ENCODE results near the gene SSX2IP. TPM values are rescaled to one million over a fixed set of nuclear protein-coding genes. Genes with fewer than 3 reads are reported as not detected.

SSX2IP gene
- total RNA-seq, 1 experiment from 2014 or later, result 20.7 TPM

GRCh38 chr1:84715342-84716019 is 25.2 kb upstream of the SSX2IP start:
- Histone ChIP-seq H2AFZ (no peak overlapping the region), H3F3A (ENCODE audit: insufficient read depth, low read depth) (no peaks in the 10 kb centered on the region), H3K9me3 (ENCODE audit: insufficient read depth, low read depth) (no peaks in the 10 kb centered on the region), H3K36me3 (ENCODE audit: low read depth) (no peaks in the 10 kb centered on the region), H4K20me1 (ENCODE audit: insufficient read depth) (no peaks in the 10 kb centered on the region), H3K27me3 (ENCODE audit: insufficient read depth, low read depth) (no peaks in the 10 kb centered on the region), H3K4me1 (replicated peaks; ENCODE audit: insufficient read depth) (no peaks in the 10 kb centered on the region), H3K4me3 (no peak overlapping the region), H3K27ac (no peak overlapping the region), H3K79me2 (ENCODE audit: low read depth) (no peaks in the 10 kb centered on the region), H3K9me2 (ENCODE audit: insufficient read depth) (no peaks in the 10 kb centered on the region), H3K4me2 (no peak overlapping the region)
- BruUV-seq (replicated peaks), result no TSS peak
- ChIA-PET POLR2A (ENCODE audit: unreplicated experiment) (no interaction called here), CTCF (no interaction called here)
- DNase-seq, result no peak
- intact Hi-C loops (cut with micrococcal nuclease; ENCODE audit: unreplicated experiment), result no loop called here
- TF ChIP-seq EZH2 (IDR thresholded peaks at IDR 0.05; ENCODE audit: low read depth) (no peak), CTCF (conservative IDR thresholded peaks at IDR 0.05) (no peak)

- Histone ChIP-seq H3K4me3 (no peak overlapping the region), H3K9me2 (ENCODE audit: insufficient read depth) (no peaks in the 10 kb centered on the region), H3F3A (ENCODE audit: insufficient read depth, low read depth) (no peaks in the 10 kb centered on the region), H3K4me1 (replicated peaks; ENCODE audit: insufficient read depth) (no peaks in the 10 kb centered on the region), H3K9me3 (ENCODE audit: insufficient read depth, low read depth) (no peaks in the 10 kb centered on the region), H3K79me2 (ENCODE audit: low read depth) (no peaks in the 10 kb centered on the region), H3K27ac (no peak overlapping the region), H3K4me2 (no peak overlapping the region), H3K27me3 (ENCODE audit: insufficient read depth, low read depth) (no peaks in the 10 kb centered on the region), H2AFZ (no peak overlapping the region), H4K20me1 (ENCODE audit: insufficient read depth) (no peaks in the 10 kb centered on the region), H3K36me3 (ENCODE audit: low read depth) (no peaks in the 10 kb centered on the region)
- no peak for DNase-seq
- intact Hi-C loops (cut with micrococcal nuclease; ENCODE audit: unreplicated experiment), result no loop called here
- ChIA-PET CTCF (no interaction called here), POLR2A (ENCODE audit: unreplicated experiment) (no interaction called here)
- BruUV-seq (replicated peaks), result no TSS peak
- no peak for TF ChIP-seq EZH2 (IDR thresholded peaks at IDR 0.05; ENCODE audit: low read depth)
- no peak for TF ChIP-seq CTCF (conservative IDR thresholded peaks at IDR 0.05)
Observed at GRCh38 chr1:84712276-84712874, 22.1 kb upstream of the SSX2IP start.

GRCh38 chr1:84711869-84712268 is 21.6 kb upstream of the SSX2IP start:
- Histone ChIP-seq H3K4me3 (no peak overlapping the region), H3K4me1 (replicated peaks; ENCODE audit: insufficient read depth) (no peaks in the 10 kb centered on the region), H3K9me3 (ENCODE audit: insufficient read depth, low read depth) (no peaks in the 10 kb centered on the region), H4K20me1 (ENCODE audit: insufficient read depth) (no peaks in the 10 kb centered on the region), H3K79me2 (ENCODE audit: low read depth) (no peaks in the 10 kb centered on the region), H3K4me2 (no peak overlapping the region), H3K27me3 (ENCODE audit: insufficient read depth, low read depth) (no peaks in the 10 kb centered on the region), H3K27ac (no peak overlapping the region), H2AFZ (no peak overlapping the region), H3K9me2 (ENCODE audit: insufficient read depth) (no peaks in the 10 kb centered on the region), H3K36me3 (ENCODE audit: low read depth) (no peaks in the 10 kb centered on the region), H3F3A (ENCODE audit: insufficient read depth, low read depth) (no peaks in the 10 kb centered on the region)
- intact Hi-C loops (cut with micrococcal nuclease; ENCODE audit: unreplicated experiment), result no loop called here
- no TSS peak for BruUV-seq (replicated peaks)
- TF ChIP-seq CTCF (conservative IDR thresholded peaks at IDR 0.05), result no peak
- TF ChIP-seq EZH2 (IDR thresholded peaks at IDR 0.05; ENCODE audit: low read depth), result no peak
- ChIA-PET POLR2A (ENCODE audit: unreplicated experiment) (interaction anchor here (0.6 kb wide), 1 partner anchor 23 kb away, joined by 4 read pairs; no protein-coding TSS in a partner anchor), CTCF (no interaction called here)
- DNase-seq, result no peak

Data from PC-9 (cell line).